OCI-LY3 (cell line): ENCODE results near the gene TMEM17.

Experiments
- CTCF ChIP-seq: fragments of 200-600, 300-600 bp; sonication (generic); IDR thresholded peaks from 2 replicates; pipeline ENCODE4 v1.5.1; 2014; ENCODE audit warnings: antibody characterized with exemption, low read length, low read depth
- EZH2phosphoT487 ChIP-seq: fragments of 200-600 bp; shearing (Covaris generic); IDR thresholded peaks from 2 replicates; pipeline ENCODE4 v1.6.1; 2018; ENCODE audit warnings: antibody characterized with exemption, mixed run types, low read depth

- TF ChIP-seq CTCF (no peak), EZH2phosphoT487 (no peak)
Observed at GRCh38 chr2:62505109-62505749, 766 bp downstream of the TMEM17 start.
